ENCODE data around the gene OTOA. TPM values are rescaled to one million over a fixed set of nuclear protein-coding genes. Genes with fewer than 3 reads are reported as not detected.
A peak's percentile ranks its signal among the peaks of the same experiment; 100 is the strongest.
"Not testable (repeated sequence)": the region's sequence is repeated elsewhere in the genome, so short reads cannot be mapped to it uniquely, and the experiment has no call there.

The OTOA gene
- total RNA-seq, 6 donors from 2014 or later, result 0.46 to 2.1 (median 0.65) TPM; not detected in 2

GRCh38 chr16:21685034-21685455 lies 21.3 kb downstream of the OTOA start:
- H3K4me1 ChIP-seq, result no peaks in the 10 kb centered on the region
- no peaks in the 10 kb centered on the region for H3K9me3 ChIP-seq
- H3K27ac ChIP-seq, result no peak overlapping the region
- H3K27me3 ChIP-seq, result no peaks in the 10 kb centered on the region
- DNase-seq (peak in 1 of 2 donors; percentile 63), ATAC-seq (ENCODE audit: low FRiP score in 2 of 2) (no peak)
- no peak overlapping the region for H3K4me3 ChIP-seq
- WGBS, 2 donors, result 50 to 52% methylated on average over 9 to 13 of the region's 14 CpGs
- no peak for TF ChIP-seq POLR2A (IDR thresholded peaks at IDR 0.05)
- no peak for TF ChIP-seq POLR2AphosphoS5 (IDR thresholded peaks at IDR 0.05)
- TF ChIP-seq, protein P1, sequence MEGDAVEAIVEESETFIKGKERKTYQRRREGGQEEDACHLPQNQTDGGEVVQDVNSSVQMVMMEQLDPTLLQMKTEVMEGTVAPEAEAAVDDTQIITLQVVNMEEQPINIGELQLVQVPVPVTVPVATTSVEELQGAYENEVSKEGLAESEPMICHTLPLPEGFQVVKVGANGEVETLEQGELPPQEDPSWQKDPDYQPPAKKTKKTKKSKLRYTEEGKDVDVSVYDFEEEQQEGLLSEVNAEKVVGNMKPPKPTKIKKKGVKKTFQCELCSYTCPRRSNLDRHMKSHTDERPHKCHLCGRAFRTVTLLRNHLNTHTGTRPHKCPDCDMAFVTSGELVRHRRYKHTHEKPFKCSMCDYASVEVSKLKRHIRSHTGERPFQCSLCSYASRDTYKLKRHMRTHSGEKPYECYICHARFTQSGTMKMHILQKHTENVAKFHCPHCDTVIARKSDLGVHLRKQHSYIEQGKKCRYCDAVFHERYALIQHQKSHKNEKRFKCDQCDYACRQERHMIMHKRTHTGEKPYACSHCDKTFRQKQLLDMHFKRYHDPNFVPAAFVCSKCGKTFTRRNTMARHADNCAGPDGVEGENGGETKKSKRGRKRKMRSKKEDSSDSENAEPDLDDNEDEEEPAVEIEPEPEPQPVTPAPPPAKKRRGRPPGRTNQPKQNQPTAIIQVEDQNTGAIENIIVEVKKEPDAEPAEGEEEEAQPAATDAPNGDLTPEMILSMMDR (IDR thresholded peaks at IDR 0.05), result no peak
- TF ChIP-seq EP300 (IDR thresholded peaks at IDR 0.05), result no peak
- H3K36me3 ChIP-seq, result no peaks in the 10 kb centered on the region

DNA sequence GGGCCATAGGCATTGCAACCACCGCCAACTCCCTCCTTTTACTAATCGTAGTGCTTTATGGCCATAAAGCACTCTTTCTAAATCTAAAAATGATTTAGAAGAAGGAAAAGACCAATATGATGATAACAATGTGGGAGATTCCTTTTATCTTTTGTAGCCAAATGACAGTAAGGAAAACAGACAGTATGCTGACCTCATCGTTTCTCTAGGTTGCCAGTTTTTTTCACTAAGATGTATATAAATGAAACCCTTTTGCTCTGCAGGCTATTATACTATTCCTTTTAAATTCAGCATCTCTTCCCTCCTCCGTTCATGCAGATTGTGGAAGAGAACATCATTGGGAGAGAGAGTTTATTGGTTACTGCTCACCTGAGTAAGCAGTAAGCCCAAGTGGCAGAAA lies 25.3 kb downstream of the OTOA start:
- TF ChIP-seq, protein P1 (IDR thresholded peaks at IDR 0.05), result no peak
- TF ChIP-seq POLR2A (IDR thresholded peaks at IDR 0.05) (no peak), EP300 (IDR thresholded peaks at IDR 0.05) (no peak), POLR2AphosphoS5 (IDR thresholded peaks at IDR 0.05) (no peak)
- WGBS, 2 donors, result 67 to 76% methylated on average over 4 of the region's 4 CpGs
- H3K27ac ChIP-seq, result no peak overlapping the region

DNA sequence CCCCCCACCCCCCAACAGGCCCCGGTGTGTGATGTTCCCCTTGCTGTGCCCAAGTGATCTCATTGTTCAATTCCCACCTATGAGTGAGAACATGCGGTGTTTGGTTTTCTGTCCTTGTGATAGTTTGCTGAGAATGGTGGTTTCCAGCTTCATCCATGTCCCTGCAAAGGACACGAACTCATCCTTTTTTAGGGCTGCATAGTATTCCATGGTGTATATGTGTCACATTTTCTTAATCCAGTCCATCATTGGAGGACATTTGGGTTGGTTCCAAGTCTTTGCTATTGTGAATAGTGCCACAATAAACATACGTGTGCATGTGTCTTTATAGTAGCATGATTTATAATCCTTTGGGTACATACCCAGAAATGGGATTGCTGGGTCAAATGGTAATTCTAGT lies 27.2 kb downstream of the OTOA start:
- not testable (repeated sequence) for H3K4me1 ChIP-seq; H3K27me3 ChIP-seq; H3K27ac ChIP-seq; H3K4me3 ChIP-seq; H3K36me3 ChIP-seq; DNase-seq; ATAC-seq (ENCODE audit: low FRiP score in 2 of 2); H3K9me3 ChIP-seq
- 76% methylated on average over 4 of the region's 4 CpGs for WGBS, 2 donors

More for the DNA sequence above, 25.3 kb downstream of the OTOA start:
- DNase-seq (no peak), ATAC-seq (ENCODE audit: low FRiP score in 2 of 2) (no peak)
- H3K4me3 ChIP-seq, result no peak overlapping the region
- no peaks in the 10 kb centered on the region for H3K27me3 ChIP-seq
- no peaks in the 10 kb centered on the region for H3K4me1 ChIP-seq
- no peaks in the 10 kb centered on the region for H3K36me3 ChIP-seq
- H3K9me3 ChIP-seq, result no peaks in the 10 kb centered on the region

GRCh38 chr16:21694609-21695008 lies 30.8 kb downstream of the OTOA start:
- TF ChIP-seq EP300 (IDR thresholded peaks at IDR 0.05) (no peak), POLR2AphosphoS5 (IDR thresholded peaks at IDR 0.05) (no peak), POLR2A (IDR thresholded peaks at IDR 0.05) (no peak)
- TF ChIP-seq, protein P1 (IDR thresholded peaks at IDR 0.05), result no peak
- DNase-seq (no peak), ATAC-seq (ENCODE audit: low FRiP score in 2 of 2) (no peak)
- no peaks in the 10 kb centered on the region for H3K4me1 ChIP-seq
- no peaks in the 10 kb centered on the region for H3K9me3 ChIP-seq
- WGBS, 2 donors, result 84 to 85% methylated on average over 4 of the region's 4 CpGs
- H3K36me3 ChIP-seq, result no peaks in the 10 kb centered on the region
- no peaks in the 10 kb centered on the region for H3K27me3 ChIP-seq
- H3K27ac ChIP-seq, result no peak overlapping the region
- H3K4me3 ChIP-seq, result no peak overlapping the region

- 82 to 84% methylated on average over 5 of the region's 5 CpGs for WGBS, 2 donors
- H3K27ac ChIP-seq, result no peak overlapping the region
- H3K27me3 ChIP-seq, result no peaks in the 10 kb centered on the region
- no peak for ATAC-seq (ENCODE audit: low FRiP score in 2 of 2)
- TF ChIP-seq, protein P1 (IDR thresholded peaks at IDR 0.05), result no peak
- no peak for TF ChIP-seq EP300 (IDR thresholded peaks at IDR 0.05)
- no peak for TF ChIP-seq POLR2A (IDR thresholded peaks at IDR 0.05)
- TF ChIP-seq POLR2AphosphoS5 (IDR thresholded peaks at IDR 0.05), result no peak
- no peak for DNase-seq
- H3K36me3 ChIP-seq, result no peaks in the 10 kb centered on the region
- no peak overlapping the region for H3K4me3 ChIP-seq
- H3K9me3 ChIP-seq, result no peaks in the 10 kb centered on the region
- H3K4me1 ChIP-seq, result no peaks in the 10 kb centered on the region
Measured at GRCh38 chr16:21697032-21697431, 33.3 kb downstream of the OTOA start.
